Naive thymus-derived CD4-positive, alpha-beta T cell (primary cell): ENCODE data around the gene ZNF839. TPM values are rescaled to one million over a fixed set of nuclear protein-coding genes. Genes with fewer than 3 reads are reported as not detected.

Source experiments
- ATAC-seq: fragments of 150-1000 bp; cut with Tn5 transposase; 2 replicates; pipeline ENCODE4 v1.10.0; 2021; ENCODE audit warnings: mild to moderate bottlenecking, moderate library complexity
- CTCF ChIA-PET: fragments of 350-600 bp; sonication (Branson Sonifier 250); formaldehyde crosslinking; loops from one replicate; lab custom pipeline; 2021; ENCODE audit warnings: antibody characterized with exemption; lab: Charles Lee
- POLR2A ChIA-PET: fragments of 350-600 bp; sonication (Branson Sonifier 250); formaldehyde crosslinking; loops from one replicate; lab custom pipeline; 2021; ENCODE audit warnings: antibody characterized with exemption, inconsistent platforms; lab: Charles Lee
- DNase-seq, 9 donors: peaks; one replicate each; pipeline versions ENCODE4 v3.0.0 to v3.0.0-alpha.2; 2020 to 2022; ENCODE audit warnings: mixed read lengths in 1 of 9
- H3K27ac ChIP-seq: one replicate; pipeline ENCODE4 v1.7.0; 2013; ENCODE audit warnings: mild to moderate bottlenecking, low read depth, low read length, moderate library complexity
- H3K27me3 ChIP-seq, 2 donors: one replicate each; pipeline ENCODE4 v1.7.0; 2013; ENCODE audit warnings: low read length in 2 of 2, mild to moderate bottlenecking in 2 of 2, moderate library complexity in 2 of 2; ENCODE audit not compliant: control insufficient read depth in 2 of 2, insufficient read depth in 2 of 2
- H3K36me3 ChIP-seq, 3 experiments: 1 replicate in 2 of 3; 2 replicates in 1 of 3; pipeline ENCODE4 v1.7.0; 2013; ENCODE audit warnings: low read length in 3 of 3, mild to moderate bottlenecking in 3 of 3, moderate library complexity in 1 of 3; ENCODE audit not compliant: insufficient read depth in 3 of 3, control insufficient read depth in 2 of 3
- H3K4me1 ChIP-seq, 2 donors: one replicate each; pipeline ENCODE4 v1.7.0; 2013; ENCODE audit warnings: low read length in 2 of 2, mild to moderate bottlenecking in 2 of 2, moderate library complexity in 1 of 2; ENCODE audit not compliant: control insufficient read depth in 2 of 2, insufficient read depth in 2 of 2
- H3K4me3 ChIP-seq: 2 replicates; pipeline ENCODE4 v1.7.0; 2013; ENCODE audit warnings: mild to moderate bottlenecking, low read length
- H3K9me3 ChIP-seq, 3 experiments: 1 replicate in 2 of 3; 2 replicates in 1 of 3; pipeline ENCODE4 v1.7.0; 2013; ENCODE audit warnings: low read length in 3 of 3; ENCODE audit not compliant: control insufficient read depth in 2 of 3
- H3K27ac Mint-ChIP-seq, 9 donors: one replicate each; pipeline ENCODE4 v1.8.0; 2020 to 2022; ENCODE audit warnings: mixed read lengths in 9 of 9, mild to moderate bottlenecking in 8 of 9, moderate library complexity in 5 of 9, inconsistent platforms in 2 of 9
- H3K27me3 Mint-ChIP-seq, 5 donors: one replicate each; pipeline ENCODE4 v1.8.0; 2021 to 2022; ENCODE audit warnings: mixed read lengths in 5 of 5, mild to moderate bottlenecking in 1 of 5
- H3K36me3 Mint-ChIP-seq, 5 donors: one replicate each; pipeline ENCODE4 v1.8.0; 2020 to 2022; ENCODE audit warnings: mixed read lengths in 5 of 5, mild to moderate bottlenecking in 3 of 5, inconsistent platforms in 1 of 5
- H3K4me1 Mint-ChIP-seq, 7 donors: one replicate each; pipeline ENCODE4 v1.8.0; 2020 to 2022; ENCODE audit warnings: mixed read lengths in 7 of 7, mild to moderate bottlenecking in 3 of 7, inconsistent platforms in 1 of 7
- H3K4me3 Mint-ChIP-seq, 10 donors: one replicate each; pipeline ENCODE4 v1.8.0; 2020 to 2022; ENCODE audit warnings: mild to moderate bottlenecking in 10 of 10, mixed read lengths in 10 of 10, moderate library complexity in 6 of 10, inconsistent platforms in 2 of 10
- H3K9me3 Mint-ChIP-seq, 11 donors: one replicate each; pipeline ENCODE4 v1.8.0; 2020 to 2022; ENCODE audit warnings: mixed read lengths in 11 of 11, mild to moderate bottlenecking in 4 of 11, inconsistent platforms in 1 of 11, moderate library complexity in 1 of 11
- intact Hi-C, 2 donors: fragments of 100-400 bp; cut with micrococcal nuclease; formaldehyde crosslinking; loops; one replicate each; pipeline ENCODE4 v1.15.1; 2023
- polyA plus RNA-seq, 2 donors: library from polyadenylated mRNA; unstranded; fragments of 300-500 nt; fragmentation: Illumina TruSeq; gene quantifications; one replicate each; pipeline ENCODE4 v1.2.3, GENCODE V29; 2021
- total RNA-seq, 6 experiments: library from RNA in 5 of 6; stranded (reverse) in 5 of 6; gene quantifications; 1 replicate in 5 of 6; 2 replicates in 1 of 6; pipeline ENCODE4 v1.2.3 and lab custom pipeline; 2021 to 2026

The ZNF839 gene
- total and polyA plus RNA-seq, 7 experiments from 2014 or later: 5.9 to 24.9 (median 20.3) TPM

DNA sequence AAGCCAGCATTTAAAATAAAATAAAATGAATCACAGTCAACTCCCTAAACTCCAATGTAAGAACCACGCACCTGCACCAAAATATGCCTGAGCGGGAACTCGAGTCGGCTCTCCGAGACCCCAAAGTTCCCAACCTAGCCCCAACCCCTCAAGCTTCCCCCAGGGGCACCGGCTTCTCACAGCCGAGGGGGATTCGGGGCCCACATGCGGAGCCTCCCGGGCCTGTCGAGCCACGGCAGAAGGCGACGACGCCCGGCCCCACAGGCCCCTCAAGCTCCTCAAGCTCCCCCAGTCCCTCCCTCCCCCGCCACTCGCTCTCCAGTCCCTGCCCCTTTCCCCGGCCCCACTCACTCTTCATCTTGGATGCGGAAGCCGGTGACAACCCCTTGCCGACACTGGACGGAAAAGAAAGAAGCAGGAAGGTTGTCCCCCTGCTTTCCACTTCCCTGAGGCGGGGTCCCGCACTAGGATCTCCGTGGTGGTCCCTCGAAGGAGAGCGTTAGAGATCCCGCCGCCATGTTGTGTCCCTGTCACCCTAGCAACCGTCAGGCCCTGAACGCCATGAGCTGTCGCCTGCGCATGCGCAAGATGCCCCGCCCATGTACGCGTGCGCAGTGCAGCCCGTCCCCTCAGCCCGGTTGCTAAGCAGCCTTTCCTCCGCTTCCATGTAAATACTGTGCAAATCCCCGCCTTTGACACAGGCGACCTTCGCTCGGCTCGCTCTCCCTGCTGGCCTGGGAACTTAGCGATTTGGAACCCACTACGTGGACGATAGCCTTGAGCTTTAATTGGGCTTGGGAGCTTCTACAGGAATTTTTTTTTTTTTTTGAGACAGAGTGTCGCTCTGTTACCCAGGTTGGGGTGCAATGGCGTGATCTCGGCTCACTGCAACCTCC is 14.7 kb upstream of the ZNF839 start, which contains the start of gene MOK:
Gene MOK (minus strand): TSS at position 554 of the 896 bp plus-strand sequence. CDS start 196 bp downstream, at position 358.
- H3K4me1 ChIP-seq: peaks cover 0 to 2% of the 10 kb centered on the region in 2 donors
- H3K4me1 Mint-ChIP-seq: peaks cover 0 to 16% (median 13%) of the 10 kb centered on the region in 7 donors
- H3K27me3 Mint-ChIP-seq: peaks cover 0 to 16% (median 0%) of the 10 kb centered on the region in 5 donors
- peak within 1 kb of the TSS; percentile 87 to 99 (median 95) for H3K27ac Mint-ChIP-seq
- no peaks in the 10 kb centered on the region for H3K27me3 ChIP-seq
- H3K36me3 Mint-ChIP-seq: peaks cover 0 to 4% (median 0%) of the 10 kb centered on the region in 5 donors
- no peaks in the 10 kb centered on the region for H3K9me3 ChIP-seq
- H3K9me3 Mint-ChIP-seq: peaks cover 0 to 5% (median 0%) of the 10 kb centered on the region in 11 donors
- H3K4me3 ChIP-seq: peak within 1 kb of the TSS; percentile 75
- ChIA-PET POLR2A (interaction anchor here (0.5 to 4.1 kb wide), 5 partner anchors 9 to 285 kb away, joined by 3 to 40 read pairs (median 5); partner anchors contain the start of gene ZNF839), CTCF (interaction anchor here (1.2 to 2.9 kb wide), 3 partner anchors 10 to 16 kb away, joined by 4 to 15 read pairs (median 5); no protein-coding TSS in a partner anchor)
- ATAC-seq: peak; percentile 95
- H3K36me3 ChIP-seq: no peaks in the 10 kb centered on the region
- peak within 1 kb of the TSS; percentile 81 for H3K27ac ChIP-seq
- H3K4me3 Mint-ChIP-seq: peak within 1 kb of the TSS; percentile 86 to 99 (median 96)
- peak; percentile 94 to 99 (median 98) for DNase-seq
- intact Hi-C loops: loop anchor here (1.0 to 2.0 kb wide), 7 partner anchors 9 to 545 kb away; partner anchors contain the start of genes WDR20 (in 2 of the 2), ZNF839 (in 2 of the 2), HSP90AA1 (in 1 of the 2) and PPP2R5C (in 1 of the 2)

DNA sequence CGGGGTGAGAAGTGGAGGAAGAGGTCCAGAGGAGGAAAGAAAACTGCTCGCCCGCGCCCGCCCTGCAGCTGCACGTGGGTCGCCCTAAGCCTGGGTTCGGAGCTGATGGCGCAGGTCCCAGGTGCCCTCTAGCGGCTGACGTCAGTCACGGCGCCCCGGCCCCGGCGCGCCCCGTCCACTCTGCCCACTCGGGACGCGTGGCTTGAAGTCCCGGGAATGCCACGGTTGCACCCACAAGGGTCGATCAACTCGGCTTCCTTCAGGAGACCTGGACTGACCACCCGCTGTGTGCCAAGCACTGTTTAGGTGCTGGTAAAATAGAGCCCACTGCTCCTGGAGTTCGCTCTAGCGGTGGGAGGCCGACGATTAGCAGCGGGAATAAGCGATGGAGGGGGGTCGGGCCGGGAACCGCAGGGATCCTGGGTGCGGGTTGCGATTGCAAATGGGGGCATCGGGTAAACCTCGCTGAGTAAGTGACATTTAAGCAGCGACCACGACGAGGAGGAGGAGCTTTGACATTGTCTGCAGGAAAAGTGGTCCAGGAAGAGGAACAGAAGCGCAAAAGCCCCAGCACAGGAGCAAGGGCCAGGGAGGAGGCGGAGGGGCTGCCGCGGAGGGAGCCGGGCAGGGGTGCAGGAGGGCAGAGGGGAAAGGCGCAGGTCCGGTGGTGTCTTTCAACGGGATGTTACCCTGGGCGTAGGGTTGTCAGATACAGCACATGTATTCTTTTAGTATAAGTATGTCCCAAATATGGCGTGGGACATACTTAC is 5.1 kb upstream of the ZNF839 start:
- ChIA-PET POLR2A (interaction anchor here (0.5 to 1.9 kb wide), 7 partner anchors 9 to 607 kb away, joined by 3 to 5 read pairs (median 3); partner anchors contain the start of gene MOK), CTCF (interaction anchor here (0.7 to 2.2 kb wide), 10 partner anchors 10 to 351 kb away, joined by 3 to 15 read pairs (median 3); partner anchors contain the start of gene MOK)
- H3K4me1 ChIP-seq: peaks cover 28 to 35% of the 10 kb centered on the region in 2 donors
- no peaks in the 10 kb centered on the region for H3K27me3 ChIP-seq
- no peaks in the 10 kb centered on the region for H3K36me3 Mint-ChIP-seq
- H3K4me3 Mint-ChIP-seq: peak overlapping the region; percentile 87 to 97 (median 92)
- peak overlapping the region; percentile 66 to 90 (median 83) for H3K27ac Mint-ChIP-seq
- intact Hi-C loops: loop anchor here (1.0 to 5.0 kb wide), 12 partner anchors 9 to 607 kb away; partner anchors contain the start of genes MOK (in 2 of the 2), TRAF3 (in 2 of the 2), WDR20 (in 2 of the 2) and HSP90AA1 (in 1 of the 2)
- peak overlapping the region; percentile 89 for H3K4me3 ChIP-seq
- peak overlapping the region; percentile 36 for H3K27ac ChIP-seq
- no peaks in the 10 kb centered on the region for H3K36me3 ChIP-seq
- peak; percentile 61 to 84 (median 76) for DNase-seq
- peak; percentile 84 for ATAC-seq
- H3K4me1 Mint-ChIP-seq: peaks cover 30 to 54% (median 51%) of the 10 kb centered on the region in 7 donors
- H3K27me3 Mint-ChIP-seq: peaks cover 0 to 6% (median 0%) of the 10 kb centered on the region in 5 donors
- peaks cover 0 to 16% (median 0%) of the 10 kb centered on the region in 11 donors for H3K9me3 Mint-ChIP-seq
- no peaks in the 10 kb centered on the region for H3K9me3 ChIP-seq

DNA sequence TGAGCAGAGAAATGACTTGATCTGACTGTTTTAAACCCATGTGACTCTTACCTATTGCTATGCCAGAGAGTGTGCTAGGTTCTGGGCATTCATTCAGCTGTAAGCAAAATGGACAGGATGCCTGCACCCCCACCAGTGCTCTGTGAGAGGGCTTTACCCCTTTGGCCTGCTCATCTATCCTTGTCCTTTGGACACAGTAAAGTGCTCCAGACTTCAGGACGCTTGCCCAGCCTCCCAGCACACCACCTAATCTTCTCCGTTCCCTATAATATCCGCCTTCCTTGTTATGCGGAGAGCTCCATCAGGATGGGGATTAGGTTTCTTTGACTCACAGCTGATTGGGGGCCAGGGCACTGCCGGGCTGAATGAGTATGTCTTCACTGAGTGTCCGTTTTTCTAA is 4.4 kb upstream of the ZNF839 start:
- Histone ChIP-seq H3K27ac (no peak overlapping the region), H3K9me3 (no peaks in the 10 kb centered on the region), H3K27me3 (no peaks in the 10 kb centered on the region), H3K36me3 (no peaks in the 10 kb centered on the region), H3K4me1 (peaks cover 29 to 35% of the 10 kb centered on the region in 2 donors), H3K4me3 (no peak overlapping the region)
- intact Hi-C loops: loop anchor here (2.0 to 5.0 kb wide), 5 partner anchors 176 to 608 kb away; partner anchors contain the start of genes TRAF3 (in 2 of the 2), HSP90AA1 (in 1 of the 2), RCOR1 (in 1 of the 2) and WDR20 (in 1 of the 2)
- ATAC-seq (no peak), DNase-seq (no peak)
- Mint-ChIP-seq H3K27me3 (peaks cover 0 to 6% (median 0%) of the 10 kb centered on the region in 5 donors), H3K36me3 (no peaks in the 10 kb centered on the region), H3K9me3 (peaks cover 0 to 16% (median 0%) of the 10 kb centered on the region in 11 donors), H3K27ac (peak overlapping the region in 6 of 9 donors; percentile 23 to 78 (median 40)), H3K4me1 (peaks cover 31 to 57% (median 53%) of the 10 kb centered on the region in 7 donors), H3K4me3 (peak overlapping the region; percentile 87 to 97 (median 92))
- ChIA-PET CTCF (interaction anchor here (1.0 to 2.2 kb wide), 5 partner anchors 11 to 296 kb away, joined by 3 to 15 read pairs (median 4); partner anchors contain the start of gene MOK), POLR2A (interaction anchor here (0.5 to 5.6 kb wide), 4 partner anchors 10 to 460 kb away, joined by 3 to 40 read pairs (median 4); partner anchors contain the start of gene MOK)

DNA sequence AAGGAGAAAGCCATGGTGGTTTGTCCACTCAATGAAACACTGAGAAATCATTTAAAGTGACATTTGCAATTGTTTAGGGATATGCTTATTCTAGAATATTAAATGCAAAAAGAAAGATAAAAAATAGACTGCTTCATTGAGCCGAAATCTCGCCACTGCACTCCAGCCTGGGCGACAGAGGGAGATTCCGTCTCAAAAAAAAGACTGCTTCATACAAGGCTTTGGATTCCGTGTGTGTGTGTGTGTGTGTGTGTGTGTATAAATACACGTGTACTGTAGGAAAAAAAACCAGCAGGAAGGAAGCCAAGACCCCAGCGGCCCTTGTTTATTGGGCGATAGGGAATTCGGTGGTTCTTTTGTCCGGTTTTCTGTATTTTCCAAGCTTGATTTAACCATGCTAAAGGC is 3.2 kb upstream of the ZNF839 start:
- intact Hi-C loops: loop anchor here (1.0 to 5.0 kb wide), 7 partner anchors 192 to 609 kb away; partner anchors contain the start of genes TRAF3 (in 2 of the 2), ANKRD9 (in 1 of the 2) and RCOR1 (in 1 of the 2)
- peak overlapping the region; percentile 91 to 99 (median 97) for H3K4me3 Mint-ChIP-seq
- peaks cover 0 to 6% (median 0%) of the 10 kb centered on the region in 5 donors for H3K27me3 Mint-ChIP-seq
- peak in 1 of 9 donors; percentile 78 for DNase-seq
- no peaks in the 10 kb centered on the region for H3K36me3 Mint-ChIP-seq
- CTCF ChIA-PET: interaction anchor here (0.6 to 0.7 kb wide), 3 partner anchors 306 to 1671 kb away, joined by 3 read pairs; no protein-coding TSS in a partner anchor
- Histone ChIP-seq H3K36me3 (no peaks in the 10 kb centered on the region), H3K9me3 (no peaks in the 10 kb centered on the region), H3K4me1 (peaks cover 37 to 43% of the 10 kb centered on the region in 2 donors), H3K27ac (peak overlapping the region; percentile 62), H3K4me3 (peak overlapping the region; percentile 84), H3K27me3 (no peaks in the 10 kb centered on the region)
- no peak for ATAC-seq
- peaks cover 34 to 70% (median 63%) of the 10 kb centered on the region in 7 donors for H3K4me1 Mint-ChIP-seq
- POLR2A ChIA-PET: interaction anchor here (0.6 to 5.6 kb wide), 6 partner anchors 11 to 92 kb away, joined by 3 to 40 read pairs (median 4); partner anchors contain the start of gene MOK
- peak overlapping the region; percentile 95 to 99 (median 98) for H3K27ac Mint-ChIP-seq
- H3K9me3 Mint-ChIP-seq: peaks cover 0 to 16% (median 0%) of the 10 kb centered on the region in 11 donors

DNA sequence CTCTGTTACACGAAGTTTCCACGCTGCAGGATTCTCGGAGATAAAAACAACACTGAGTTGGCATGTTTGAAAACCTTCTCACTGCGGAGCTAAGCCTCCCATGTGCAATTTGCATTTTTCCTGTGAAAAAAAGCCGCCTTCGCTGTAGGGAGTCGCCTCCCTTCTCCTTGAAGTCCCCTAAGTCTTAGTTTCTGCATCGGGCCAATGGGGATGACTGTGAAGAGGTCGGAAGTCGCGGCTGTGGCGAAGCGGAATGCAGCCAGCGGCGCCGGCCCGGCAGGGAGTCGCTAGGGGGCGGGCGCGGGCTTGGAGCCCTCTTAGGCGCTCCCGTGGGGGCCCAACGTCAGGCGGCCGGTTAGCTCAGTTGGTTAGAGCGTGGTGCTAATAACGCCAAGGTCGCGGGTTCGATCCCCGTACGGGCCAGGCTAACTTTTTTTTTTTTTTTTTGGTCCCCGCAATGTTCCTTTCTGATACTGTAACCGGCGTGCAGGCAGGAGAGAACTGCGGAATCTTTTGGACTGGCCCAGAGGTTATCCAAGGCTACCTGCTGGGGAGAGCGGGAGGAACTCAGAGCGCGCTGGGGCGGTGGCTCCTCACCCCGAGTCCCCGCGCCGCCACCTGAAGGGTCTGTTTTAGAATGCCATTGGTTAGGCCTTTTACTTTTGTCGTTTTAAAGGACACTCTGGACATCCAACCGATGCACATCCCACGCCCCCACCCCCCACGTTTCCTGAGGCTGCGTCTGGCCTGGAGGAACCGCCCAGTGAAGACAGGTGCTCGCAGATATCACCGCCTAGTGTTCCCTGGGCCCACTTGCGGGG is 2.6 kb upstream of the ZNF839 start:
- DNase-seq (peak; percentile 90 to 99 (median 95)), ATAC-seq (peak; percentile 77)
- no peaks in the 10 kb centered on the region for H3K27me3 ChIP-seq
- H3K27ac ChIP-seq: peak overlapping the region; percentile 62
- H3K4me3 ChIP-seq: peak overlapping the region; percentile 84
- H3K9me3 ChIP-seq: no peaks in the 10 kb centered on the region
- intact Hi-C loops: loop anchor here (1.0 to 5.0 kb wide), 9 partner anchors 192 to 610 kb away; partner anchors contain the start of genes RCOR1 (in 2 of the 2), TRAF3 (in 2 of the 2) and ANKRD9 (in 1 of the 2)
- peaks cover 0 to 3% (median 0%) of the 10 kb centered on the region in 3 experiments for H3K36me3 ChIP-seq
- no peaks in the 10 kb centered on the region for H3K36me3 Mint-ChIP-seq
- ChIA-PET POLR2A (interaction anchor here (0.6 to 5.6 kb wide), 8 partner anchors 12 to 368 kb away, joined by 3 to 40 read pairs (median 4); partner anchors contain the start of genes CINP, MOK and TECPR2), CTCF (interaction anchor here (0.5 to 1.6 kb wide), 6 partner anchors 23 to 367 kb away, joined by 3 to 5 read pairs (median 3); no protein-coding TSS in a partner anchor)
- H3K27ac Mint-ChIP-seq: peak overlapping the region; percentile 95 to 99 (median 98)
- peak overlapping the region; percentile 91 to 99 (median 97) for H3K4me3 Mint-ChIP-seq
- H3K4me1 Mint-ChIP-seq: peaks cover 34 to 76% (median 64%) of the 10 kb centered on the region in 7 donors
- H3K27me3 Mint-ChIP-seq: peaks cover 0 to 6% (median 0%) of the 10 kb centered on the region in 5 donors
- H3K9me3 Mint-ChIP-seq: peaks cover 0 to 16% (median 0%) of the 10 kb centered on the region in 11 donors
- H3K4me1 ChIP-seq: peaks cover 37 to 43% of the 10 kb centered on the region in 2 donors
